ENCODE measurements around the gene INSR.

INSR gene

GRCh38 chr19:7219056-7219455 is 75.2 kb downstream of the INSR start:
- TF ChIP-seq CTCF (IDR thresholded peaks at IDR 0.05; ENCODE audit: poor library complexity, severe bottlenecking), result no peak
- no peak for ATAC-seq (ENCODE audit: low read depth)
- Histone ChIP-seq H3K4me1 (ENCODE audit: insufficient read depth, poor library complexity, severe bottlenecking) (no peaks in the 10 kb centered on the region), H3K36me3 (ENCODE audit: low read depth) (no peaks in the 10 kb centered on the region), H3K9me3 (ENCODE audit: severe bottlenecking) (no peaks in the 10 kb centered on the region), H3K27me3 (ENCODE audit: insufficient read depth, poor library complexity, severe bottlenecking) (no peaks in the 10 kb centered on the region), H3K27ac (ENCODE audit: poor library complexity, severe bottlenecking) (no peak overlapping the region), H3K4me3 (ENCODE audit: severe bottlenecking) (no peak overlapping the region)
- DNase-seq (ENCODE audit: low spot score), result no peak

- ATAC-seq (ENCODE audit: low read depth) (no peak), DNase-seq (ENCODE audit: low spot score) (no peak)
- no peaks in the 10 kb centered on the region for H3K36me3 ChIP-seq (ENCODE audit: low read depth)
- H3K27me3 ChIP-seq (ENCODE audit: insufficient read depth, poor library complexity, severe bottlenecking), result no peaks in the 10 kb centered on the region
- no peak for TF ChIP-seq CTCF (IDR thresholded peaks at IDR 0.05; ENCODE audit: poor library complexity, severe bottlenecking)
- H3K27ac ChIP-seq (ENCODE audit: poor library complexity, severe bottlenecking), result no peak overlapping the region
- H3K9me3 ChIP-seq (ENCODE audit: severe bottlenecking), result no peaks in the 10 kb centered on the region
- H3K4me1 ChIP-seq (ENCODE audit: insufficient read depth, poor library complexity, severe bottlenecking), result no peaks in the 10 kb centered on the region
- H3K4me3 ChIP-seq (ENCODE audit: severe bottlenecking), result no peak overlapping the region
These were observed 76.4 kb downstream of the INSR start for GRCh38 chr19:7217861-7218260.

GRCh38 chr19:7216373-7216902 is 77.8 kb downstream of the INSR start:
- ATAC-seq (ENCODE audit: low read depth) (no peak), DNase-seq (ENCODE audit: low spot score) (no peak)
- Histone ChIP-seq H3K36me3 (ENCODE audit: low read depth) (no peaks in the 10 kb centered on the region), H3K27me3 (ENCODE audit: insufficient read depth, poor library complexity, severe bottlenecking) (no peaks in the 10 kb centered on the region), H3K27ac (ENCODE audit: poor library complexity, severe bottlenecking) (no peak overlapping the region), H3K9me3 (ENCODE audit: severe bottlenecking) (no peaks in the 10 kb centered on the region), H3K4me3 (ENCODE audit: severe bottlenecking) (no peak overlapping the region), H3K4me1 (ENCODE audit: insufficient read depth, poor library complexity, severe bottlenecking) (no peaks in the 10 kb centered on the region)
- TF ChIP-seq CTCF (IDR thresholded peaks at IDR 0.05; ENCODE audit: poor library complexity, severe bottlenecking), result no peak

- TF ChIP-seq CTCF (IDR thresholded peaks at IDR 0.05; ENCODE audit: poor library complexity, severe bottlenecking), result no peak
- Histone ChIP-seq H3K27me3 (ENCODE audit: insufficient read depth, poor library complexity, severe bottlenecking) (no peaks in the 10 kb centered on the region), H3K9me3 (ENCODE audit: severe bottlenecking) (no peaks in the 10 kb centered on the region), H3K4me3 (ENCODE audit: severe bottlenecking) (no peak overlapping the region), H3K36me3 (ENCODE audit: low read depth) (no peaks in the 10 kb centered on the region), H3K27ac (ENCODE audit: poor library complexity, severe bottlenecking) (no peak overlapping the region), H3K4me1 (ENCODE audit: insufficient read depth, poor library complexity, severe bottlenecking) (no peaks in the 10 kb centered on the region)
- ATAC-seq (ENCODE audit: low read depth) (no peak), DNase-seq (ENCODE audit: low spot score) (no peak)
These were observed 79.0 kb downstream of the INSR start for GRCh38 chr19:7215176-7215575.

GRCh38 chr19:7214324-7215089 is 79.7 kb downstream of the INSR start:
- ATAC-seq (ENCODE audit: low read depth) (no peak), DNase-seq (ENCODE audit: low spot score) (no peak)
- H3K27ac ChIP-seq (ENCODE audit: poor library complexity, severe bottlenecking), result no peak overlapping the region
- no peaks in the 10 kb centered on the region for H3K4me1 ChIP-seq (ENCODE audit: insufficient read depth, poor library complexity, severe bottlenecking)
- no peaks in the 10 kb centered on the region for H3K27me3 ChIP-seq (ENCODE audit: insufficient read depth, poor library complexity, severe bottlenecking)
- H3K4me3 ChIP-seq (ENCODE audit: severe bottlenecking), result no peak overlapping the region
- H3K36me3 ChIP-seq (ENCODE audit: low read depth), result no peaks in the 10 kb centered on the region
- no peaks in the 10 kb centered on the region for H3K9me3 ChIP-seq (ENCODE audit: severe bottlenecking)
- TF ChIP-seq CTCF (IDR thresholded peaks at IDR 0.05; ENCODE audit: poor library complexity, severe bottlenecking), result no peak
